ENCODE data around the gene HOXD10.

The HOXD10 gene

DNA sequence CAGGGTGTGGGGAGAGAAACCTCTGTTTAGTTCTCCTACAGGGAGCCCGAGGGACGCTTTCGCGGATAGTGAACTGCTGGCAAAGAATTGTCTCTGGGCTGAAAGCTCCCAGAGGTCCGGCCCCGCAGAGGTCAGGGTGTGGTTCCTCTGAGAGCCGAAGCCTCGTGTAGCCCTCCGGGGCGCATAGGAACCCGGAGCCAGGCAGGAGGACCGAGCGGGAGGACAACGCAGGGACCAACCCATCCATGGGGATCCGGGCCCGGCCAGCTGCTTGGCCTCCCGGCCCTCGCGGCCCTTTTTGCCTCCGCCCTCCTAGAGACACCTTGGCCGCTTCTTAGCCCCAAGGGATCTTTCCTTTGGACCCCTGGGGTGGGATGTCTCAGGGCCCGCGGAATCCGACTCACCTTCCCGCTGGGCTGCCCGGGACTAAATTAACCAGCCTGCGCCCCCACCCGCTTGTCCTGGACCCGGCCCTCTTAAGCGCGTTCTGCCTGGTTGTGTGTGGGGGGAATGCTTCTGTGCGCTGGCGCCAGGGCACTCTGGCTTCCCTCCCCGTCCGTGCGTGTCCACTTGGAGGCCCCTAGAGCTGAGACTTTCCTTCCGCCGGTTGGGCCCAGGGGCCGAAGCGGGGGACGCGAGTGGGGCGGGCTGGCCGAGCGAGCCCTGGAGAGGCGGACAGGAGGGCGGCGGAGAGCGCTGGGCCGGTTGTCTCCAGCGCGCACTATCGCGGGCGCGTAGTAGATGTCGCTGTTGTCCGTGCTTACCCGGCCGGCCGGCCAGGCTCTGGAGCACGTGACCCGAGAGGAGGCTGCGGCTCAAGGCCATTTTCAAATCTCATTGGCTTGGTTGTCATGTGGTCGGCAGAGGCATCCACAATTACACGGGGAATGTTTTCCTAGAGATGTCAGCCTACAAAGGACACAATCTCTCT is at the start of gene HOXD10:
Gene HOXD10 (plus strand): TSS at position 896 of the 931 bp plus-strand sequence. CDS start 56 bp downstream, outside the sequence.
- DNase-seq = no peak

DNA sequence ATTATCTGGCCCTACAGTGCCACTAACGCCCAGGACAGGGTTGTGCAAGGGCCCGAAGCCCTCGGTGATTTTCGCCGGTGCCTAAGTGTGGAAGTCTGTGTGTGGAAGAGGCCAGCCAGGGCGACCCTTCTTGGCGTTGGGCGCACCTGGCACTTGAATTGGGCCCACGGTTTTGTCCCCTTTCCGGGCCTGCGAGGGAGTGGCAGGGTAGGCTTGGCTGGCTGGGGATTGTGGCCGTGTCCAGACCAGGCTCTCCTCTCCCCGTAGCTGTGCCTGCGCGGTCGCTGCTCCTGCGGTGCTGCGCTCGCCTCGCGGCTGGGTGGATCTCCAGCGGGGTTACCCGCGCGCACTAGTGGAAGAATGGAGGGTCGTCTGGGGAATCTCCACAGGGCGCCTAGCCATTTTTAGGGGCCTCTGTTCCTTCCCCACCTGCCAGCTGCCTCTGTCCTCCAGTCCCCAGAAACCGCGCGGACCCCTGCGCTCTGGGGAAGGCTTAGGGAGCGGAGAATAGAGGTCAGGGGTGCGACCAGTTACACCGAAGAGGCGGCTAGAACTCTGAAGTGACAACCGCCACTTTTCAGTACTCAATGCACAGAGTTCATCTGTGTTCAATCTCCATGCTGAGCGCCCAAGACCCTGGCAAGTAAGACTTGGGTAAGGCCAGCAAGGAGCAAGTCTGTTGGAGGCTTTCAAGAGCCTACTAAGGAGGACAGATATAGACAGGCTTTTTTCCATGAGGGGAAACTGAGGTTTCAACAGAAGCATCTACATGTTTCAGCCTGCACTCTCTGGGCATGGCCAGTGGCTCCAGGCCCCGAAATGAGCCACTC is 48.8 kb upstream of the HOXD10 start:
- DNase-seq = no peak

DNA sequence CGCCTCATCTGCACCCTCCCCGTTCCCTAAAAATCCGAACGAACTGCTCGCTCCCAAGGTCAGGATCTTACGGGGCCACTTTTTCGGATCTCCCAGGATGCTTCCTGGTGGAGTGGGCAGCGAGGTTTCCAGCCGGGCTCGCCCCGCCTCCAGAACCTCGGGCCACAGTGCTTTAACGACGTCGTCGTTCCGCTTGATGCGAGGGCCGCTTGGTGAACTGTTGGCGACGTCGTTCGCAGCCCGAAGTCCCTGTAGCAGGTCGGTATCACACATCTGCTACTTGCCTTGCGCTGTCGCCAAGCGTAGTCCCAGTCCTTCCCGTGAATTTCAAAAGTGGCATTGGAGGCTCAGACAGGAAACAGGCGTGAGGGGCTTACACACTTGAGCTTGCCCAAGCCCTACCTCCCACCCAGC is 48.2 kb upstream of the HOXD10 start:
- no peak for DNase-seq

DNA sequence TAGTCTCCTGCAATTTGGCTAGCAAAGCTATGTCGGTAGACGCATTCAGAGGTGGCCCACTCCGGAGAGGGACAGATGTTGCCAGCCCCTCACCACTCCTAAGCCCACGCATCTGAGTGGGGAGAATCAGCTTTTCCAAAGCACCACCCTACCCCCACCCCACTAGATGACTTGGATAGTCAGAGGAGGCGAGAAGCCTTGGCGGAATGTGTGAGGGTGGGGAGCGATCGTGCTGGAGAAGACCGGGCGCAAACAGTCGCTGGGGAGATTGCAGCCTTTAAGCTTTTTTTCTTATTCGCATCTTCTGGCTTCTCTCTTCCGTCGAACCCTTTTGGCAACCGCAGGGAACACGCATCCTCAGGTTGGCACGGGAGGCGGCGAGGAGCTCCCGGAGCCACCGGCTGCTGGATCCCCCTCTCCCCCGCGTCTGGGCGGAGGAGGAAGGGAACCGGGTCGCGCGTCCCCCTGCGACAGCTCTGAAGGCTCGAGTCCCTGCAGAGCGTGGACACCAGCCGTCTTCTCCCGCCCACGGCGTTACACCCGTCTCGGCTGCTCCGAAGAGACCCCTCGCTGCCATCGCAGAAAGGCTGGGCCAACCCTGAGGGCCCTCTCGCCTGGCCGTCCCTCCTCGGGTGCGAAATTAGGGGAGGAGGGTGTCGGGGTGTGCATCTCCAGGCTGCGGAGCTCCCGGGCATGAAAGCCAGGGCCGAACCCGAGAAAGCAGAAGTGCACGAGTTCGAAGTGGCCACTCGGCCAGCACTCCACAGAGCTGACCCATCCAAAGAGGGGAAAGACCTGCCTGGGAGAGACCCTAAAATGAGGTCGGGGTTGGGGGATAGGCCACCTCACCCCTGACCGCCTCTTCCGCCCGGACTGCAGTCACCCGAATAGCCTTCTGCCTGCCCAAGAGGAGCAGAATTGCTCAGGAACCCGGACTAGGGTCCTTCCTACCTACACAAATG is 45.0 kb upstream of the HOXD10 start:
- DNase-seq = no peak

DNA sequence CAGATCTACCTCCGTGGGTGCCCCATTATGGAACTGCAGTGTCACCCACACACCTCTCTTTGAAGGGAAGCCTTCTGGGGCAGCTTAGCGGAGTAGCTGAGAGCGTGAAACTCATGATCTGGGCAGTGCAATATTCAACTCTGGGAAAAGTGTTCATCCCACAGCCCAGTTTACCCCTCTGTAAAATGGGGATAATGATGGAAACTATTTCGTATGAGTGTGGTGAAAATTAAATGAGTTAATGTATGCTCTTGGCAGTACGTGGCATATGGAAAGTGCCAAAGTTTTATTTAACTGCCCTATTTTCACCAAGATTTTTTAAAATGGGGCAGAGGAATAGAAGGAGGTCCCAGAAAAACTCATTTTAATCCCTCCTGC is 44.3 kb upstream of the HOXD10 start:
- DNase-seq = no peak

DNA sequence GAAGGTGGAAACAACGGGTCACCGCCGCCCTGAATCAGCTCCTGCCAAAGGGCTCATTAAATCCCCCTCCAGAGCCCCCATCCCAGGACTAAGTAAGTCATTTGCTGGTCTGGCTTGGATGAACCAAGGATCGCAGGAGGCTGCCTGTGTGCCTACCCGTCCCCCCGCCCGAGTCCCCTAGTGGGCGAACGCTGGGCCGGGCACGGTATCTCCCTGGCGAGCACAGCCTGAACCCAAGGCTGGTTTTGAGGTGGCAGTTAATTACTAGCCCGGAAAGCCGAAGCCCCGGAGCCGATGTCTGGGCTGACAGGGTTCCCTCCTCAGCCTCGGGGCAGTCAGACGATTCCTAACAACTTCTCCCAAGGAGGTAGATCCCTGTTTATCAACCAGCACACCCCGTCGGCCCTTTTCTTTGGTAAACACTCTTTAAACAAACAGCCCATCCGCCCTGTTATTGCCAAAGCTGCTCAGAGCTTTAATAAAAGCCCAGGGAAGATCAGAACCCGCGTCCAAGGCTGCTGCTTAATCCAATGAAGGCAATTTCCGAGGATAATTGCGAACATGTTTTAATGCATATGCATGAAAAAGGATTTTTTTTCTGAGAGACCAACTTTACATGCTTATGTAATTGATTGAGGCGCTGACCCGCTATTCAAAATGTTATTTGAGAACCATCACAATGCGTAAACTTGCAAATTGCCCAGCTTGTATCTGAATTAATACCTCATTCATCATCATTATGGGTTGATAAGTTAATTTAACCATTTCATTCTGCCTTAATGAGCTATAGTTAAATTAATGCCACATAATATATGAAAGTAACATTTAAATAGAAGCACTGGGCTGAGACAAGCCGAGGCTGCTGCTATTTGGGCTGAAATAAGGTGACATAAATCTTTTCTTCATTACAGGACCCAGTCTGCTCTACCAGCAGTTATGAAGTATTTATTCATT is 43.4 kb upstream of the HOXD10 start:
- no peak for DNase-seq

DNA sequence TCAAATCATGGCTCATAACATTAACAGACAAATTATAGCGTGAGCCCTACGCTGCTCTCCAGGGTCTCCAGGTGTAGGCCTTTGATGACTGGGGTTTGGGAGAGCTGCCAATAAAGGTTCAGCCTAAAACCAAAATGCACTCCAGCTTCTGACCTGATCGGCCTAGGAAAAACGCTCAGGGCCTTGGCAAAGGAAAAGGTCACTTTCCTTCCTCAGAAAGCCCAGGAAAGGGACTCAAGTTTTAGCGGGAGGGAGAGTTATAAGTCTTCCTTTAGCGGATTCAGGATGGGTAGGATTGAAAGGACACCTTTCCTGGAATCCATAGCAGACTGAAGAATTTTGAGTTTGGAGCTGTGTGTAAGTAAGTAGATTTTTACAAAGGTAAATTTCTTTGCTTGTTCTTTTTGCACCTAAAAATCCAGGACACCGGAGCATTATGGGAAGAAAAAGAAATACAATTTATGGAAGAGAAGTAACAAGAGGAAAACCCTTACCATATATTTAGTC is 41.6 kb upstream of the HOXD10 start:
- DNase-seq = no peak

DNA sequence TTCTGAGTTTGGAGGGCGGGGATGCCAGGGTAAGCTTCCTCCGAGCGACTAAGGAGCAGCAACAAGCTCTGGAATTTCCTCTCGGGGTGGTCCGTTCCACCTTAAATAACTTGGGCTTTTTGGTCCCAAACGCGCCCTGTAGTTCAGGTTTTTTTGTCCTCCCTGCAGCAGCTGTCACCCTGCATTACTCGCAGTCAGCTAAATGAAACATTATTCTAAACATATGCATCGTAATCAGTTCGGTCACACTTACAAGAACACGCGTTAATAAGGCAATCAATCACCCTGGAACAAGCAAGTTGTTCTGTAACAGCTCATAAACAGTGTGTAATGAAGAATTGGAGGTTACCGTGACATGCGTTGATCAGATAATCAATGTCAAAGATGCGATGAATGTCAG is 41.1 kb upstream of the HOXD10 start:
- DNase-seq = no peak

DNA sequence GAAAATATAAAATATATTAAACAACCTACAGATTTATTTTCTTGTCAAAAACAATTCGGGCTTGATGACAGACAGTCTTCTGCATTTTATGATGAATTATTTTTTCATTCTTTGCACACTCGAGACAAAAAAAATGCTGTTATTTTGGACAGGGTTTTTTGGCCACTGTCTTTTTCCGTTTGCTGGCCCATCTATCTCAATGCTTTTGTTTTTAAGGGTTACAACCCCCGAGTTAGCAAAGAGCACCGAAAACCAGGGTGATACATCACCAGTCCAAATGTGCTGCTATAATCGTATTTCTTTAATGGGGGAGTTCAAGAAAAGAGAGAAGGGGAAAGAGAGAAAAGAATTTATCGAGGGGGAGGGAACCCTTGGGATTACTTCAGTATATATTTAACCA is 40.5 kb upstream of the HOXD10 start:
- no peak for DNase-seq

DNA sequence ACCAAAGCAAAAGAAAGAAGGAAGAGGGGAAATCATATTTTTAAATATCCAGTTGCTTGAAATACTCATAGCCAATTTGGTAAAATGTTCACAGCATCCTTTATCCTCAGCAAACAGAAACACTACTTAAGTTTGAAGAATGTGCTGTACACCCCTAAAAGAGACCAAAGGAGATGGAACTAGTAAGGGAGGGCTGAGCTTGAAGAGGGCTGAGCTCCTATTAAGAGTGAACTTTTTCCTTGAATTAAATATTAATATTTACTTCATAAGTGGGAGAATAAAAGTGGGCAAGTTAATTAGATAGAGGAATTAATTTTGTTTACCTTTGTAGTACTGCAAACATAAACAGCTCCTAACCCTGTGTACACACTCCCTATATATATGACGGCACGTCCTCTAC is 39.8 kb upstream of the HOXD10 start:
- DNase-seq = no peak

DNA sequence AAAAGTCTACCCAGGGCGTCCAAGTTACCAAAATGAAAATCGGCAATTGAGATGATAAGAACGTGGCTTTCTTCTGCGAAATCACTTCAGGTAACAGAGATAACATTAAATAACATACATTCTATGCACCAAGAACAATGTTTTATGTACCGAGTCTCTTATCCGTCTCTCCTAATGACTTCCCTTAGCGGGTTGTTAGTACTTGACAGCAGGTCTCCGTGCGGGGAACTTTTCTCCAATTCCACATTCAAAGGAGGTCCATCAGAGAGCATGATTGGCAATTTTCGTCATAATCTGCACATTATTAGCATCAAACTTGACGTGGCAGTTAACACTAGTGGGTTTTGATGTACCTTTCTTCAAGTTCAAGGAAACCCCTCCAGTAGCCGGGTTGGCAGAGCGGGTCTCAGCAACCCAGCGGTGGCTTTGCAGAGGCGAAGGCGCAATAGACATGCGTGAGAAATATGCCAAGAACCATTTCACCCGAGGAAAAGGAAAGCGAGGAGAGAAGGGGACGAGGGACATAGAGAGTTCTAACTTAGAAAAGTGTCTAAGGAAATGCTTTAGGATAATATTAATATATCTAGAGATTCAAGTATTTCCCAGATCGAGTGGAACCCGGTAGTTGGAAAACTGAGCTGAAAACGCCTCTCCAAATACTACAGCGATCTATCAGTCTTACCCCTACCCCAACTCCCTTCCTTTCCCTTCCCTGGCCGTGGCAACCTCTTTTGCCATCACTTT is 37.9 kb upstream of the HOXD10 start:
- DNase-seq = no peak

DNA sequence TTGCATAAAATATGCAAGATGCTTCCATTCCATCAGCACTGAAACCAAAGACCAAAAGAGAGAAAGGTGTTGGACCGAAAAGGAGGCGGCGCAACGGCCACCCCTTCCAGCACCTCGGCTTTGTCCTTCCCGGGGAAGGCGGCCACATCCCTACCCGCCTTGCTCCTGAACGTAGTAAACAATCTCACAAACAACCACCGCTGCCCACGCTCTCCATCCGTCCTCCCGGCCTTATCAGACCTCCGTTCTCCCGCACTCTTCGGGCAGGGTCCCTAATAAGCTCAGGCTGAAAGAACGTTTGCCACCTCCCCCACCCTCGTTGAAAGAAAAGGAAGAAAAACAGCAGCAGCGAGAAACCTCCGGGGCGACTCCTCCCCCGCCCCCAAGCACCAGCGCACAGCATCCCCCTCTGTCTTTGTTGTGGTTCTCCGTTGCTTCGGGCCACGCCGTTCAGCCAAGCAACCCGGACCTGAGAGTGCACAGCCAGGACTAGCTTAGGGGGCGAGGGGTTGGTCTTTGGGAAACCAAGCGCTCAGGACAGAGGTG is 37.2 kb upstream of the HOXD10 start:
- no peak for DNase-seq

DNA sequence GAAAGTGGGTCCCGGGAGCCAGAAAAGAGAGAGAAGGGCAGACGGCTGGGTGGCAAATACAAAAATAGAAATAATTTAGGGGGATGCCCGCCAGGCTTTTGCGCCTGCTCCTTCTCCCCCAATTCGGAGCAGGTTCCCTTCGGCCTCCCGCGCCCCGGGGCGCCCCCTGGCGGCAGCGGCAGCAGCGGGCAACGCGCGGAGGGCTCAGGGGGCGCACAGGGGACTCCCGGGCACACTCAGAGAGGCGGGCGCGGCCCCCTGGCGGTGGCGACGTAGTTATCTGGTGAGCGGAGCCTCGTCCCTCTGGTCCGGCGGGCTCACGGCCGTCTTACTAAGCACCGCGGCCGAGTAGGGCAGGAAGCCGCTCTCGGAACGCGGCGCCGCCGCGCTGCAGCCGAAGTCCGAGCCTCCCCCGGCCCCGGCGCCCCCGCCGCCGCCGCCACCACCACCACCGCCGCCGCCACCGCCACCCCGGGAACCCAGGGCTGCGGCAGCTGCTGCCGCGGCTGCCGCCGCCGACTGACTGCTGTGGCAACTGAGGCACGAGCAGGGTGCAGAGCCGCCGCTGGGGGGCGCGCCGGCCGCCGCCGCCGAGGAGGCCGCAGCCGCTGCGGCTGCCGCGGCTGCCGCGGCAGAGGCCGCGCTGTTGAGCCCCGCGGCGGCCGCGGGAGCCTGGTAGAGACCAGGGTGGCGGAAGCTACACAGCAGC is 36.6 kb upstream of the HOXD10 start:
- DNase-seq = no peak

DNA sequence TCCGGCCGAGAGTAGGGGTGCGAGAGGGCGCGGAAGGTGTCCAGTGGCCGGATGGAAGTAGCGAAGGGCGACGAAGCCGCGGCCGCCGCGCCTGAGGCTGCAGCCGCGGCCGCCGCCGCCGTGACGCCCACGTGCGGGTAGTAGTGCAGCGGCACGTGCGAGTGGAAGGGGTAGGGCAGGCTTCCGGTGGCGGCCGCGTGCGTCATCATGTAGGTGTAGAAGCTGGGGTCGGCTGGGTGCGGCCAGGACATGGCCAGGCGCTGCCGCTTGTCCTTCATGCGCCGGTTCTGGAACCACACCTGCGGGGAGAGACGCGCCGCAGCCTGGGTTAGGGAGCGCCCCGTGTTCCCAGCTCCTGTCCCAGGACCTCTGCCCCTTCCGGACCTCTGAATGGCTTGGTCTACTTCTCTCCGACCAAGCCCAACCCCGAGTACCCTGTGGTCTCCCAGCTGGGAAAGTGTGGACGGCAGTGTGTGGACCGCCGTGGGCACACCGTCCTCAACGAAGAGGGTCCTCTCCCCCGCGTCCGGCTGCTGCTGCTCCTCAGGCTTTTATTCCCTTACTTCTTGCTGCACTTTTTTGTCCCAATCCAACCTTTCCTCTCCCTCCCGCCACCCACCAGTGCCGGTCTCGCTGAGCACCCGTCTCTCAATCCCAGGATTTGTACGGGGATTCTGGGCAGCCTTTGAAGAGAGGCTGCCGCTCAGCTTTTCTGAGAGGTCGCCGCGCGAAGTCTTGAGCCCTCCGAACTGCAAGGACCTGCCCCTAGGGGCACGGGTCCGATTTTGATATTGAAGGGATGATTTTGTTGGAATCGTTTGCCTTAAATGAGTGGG is 35.8 kb upstream of the HOXD10 start:
- no peak for DNase-seq

DNA sequence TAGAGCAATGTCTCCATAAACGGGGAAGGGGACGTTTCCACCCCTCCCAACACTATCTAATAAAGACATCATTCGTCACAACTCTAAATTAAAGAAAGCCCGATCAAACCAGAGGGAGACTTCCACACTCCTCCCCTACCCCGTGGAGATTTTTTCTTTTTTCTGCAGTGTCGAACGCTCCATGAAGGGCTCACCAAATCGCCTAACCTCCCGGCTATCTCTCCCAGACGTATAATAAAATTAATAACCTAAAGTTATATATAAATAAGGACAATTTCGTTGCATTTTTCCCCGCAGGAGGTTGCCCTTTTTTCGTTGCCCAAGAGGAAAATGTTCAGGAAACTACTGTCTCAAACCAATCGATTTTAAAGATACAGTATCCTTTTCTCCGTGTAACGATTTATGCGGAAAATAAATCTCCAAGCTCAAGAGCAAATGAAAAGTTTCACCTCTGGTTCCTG is 35.2 kb upstream of the HOXD10 start:
- no peak for DNase-seq

DNA sequence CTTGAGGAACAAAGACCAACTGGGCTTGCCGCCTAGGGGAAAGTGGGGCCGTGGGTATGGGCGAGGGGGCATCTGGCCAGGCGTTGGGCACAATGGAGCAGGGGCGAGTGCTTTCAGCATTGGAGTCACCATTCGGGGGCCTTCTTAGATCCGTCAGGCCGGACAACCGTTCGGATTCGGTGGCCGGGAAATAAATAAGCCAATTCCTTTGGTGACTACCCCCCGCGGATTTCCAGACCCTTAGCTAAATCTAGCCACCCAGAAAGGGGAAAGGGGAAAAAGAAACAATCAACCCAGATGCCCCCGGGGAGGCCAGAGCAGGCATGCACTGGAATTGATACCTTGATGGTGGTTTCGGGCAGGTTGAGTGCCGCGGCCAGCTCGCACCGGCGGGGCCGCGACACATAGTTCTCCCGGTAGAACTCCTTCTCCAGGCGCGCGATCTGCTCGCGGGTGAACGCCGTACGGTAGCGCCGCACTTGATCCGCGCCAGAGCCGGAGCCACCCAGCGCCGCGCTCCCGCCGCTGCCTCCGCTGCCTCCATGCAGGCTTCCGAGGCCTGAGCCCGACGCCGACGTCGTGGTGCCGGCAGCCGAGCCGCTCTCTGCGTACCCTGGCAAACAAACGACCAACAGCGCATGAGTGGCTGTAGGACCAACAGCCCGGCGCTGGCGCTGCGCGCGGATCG is 34.6 kb upstream of the HOXD10 start:
- DNase-seq = no peak

DNA sequence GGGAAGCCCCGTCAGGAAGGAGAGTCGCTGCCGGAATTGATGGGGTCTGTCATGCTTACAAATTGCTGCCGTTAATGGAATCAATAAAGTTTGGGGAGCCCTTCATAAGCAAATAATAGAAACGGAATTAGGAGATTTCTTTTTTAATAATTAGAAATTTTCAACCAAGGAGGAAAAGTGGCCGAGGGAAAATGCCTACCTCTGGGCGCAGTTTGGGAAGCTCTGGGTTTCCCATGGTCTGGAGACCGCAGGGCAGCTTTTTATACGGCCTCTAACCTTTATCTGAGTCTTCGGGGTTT is 34.1 kb upstream of the HOXD10 start:
- no peak for DNase-seq
